ENCODE data around the gene PLEKHM1. TPM values are rescaled to one million over a fixed set of nuclear protein-coding genes. Genes with fewer than 3 reads are reported as not detected.
"Not testable (repeated sequence)": the region's sequence is repeated elsewhere in the genome, so short reads cannot be mapped to it uniquely, and the experiment has no call there.

The PLEKHM1 gene
- total RNA-seq, 1 donor from 2014 or later: 41.7 TPM

- not testable (repeated sequence) for H3K9me3 Mint-ChIP-seq (ENCODE audit: unreplicated experiment); DNase-seq (ENCODE audit: extremely low spot score, unreplicated experiment); H3K27me3 Mint-ChIP-seq (ENCODE audit: unreplicated experiment); H3K27ac Mint-ChIP-seq (ENCODE audit: unreplicated experiment); H3K4me3 Mint-ChIP-seq (ENCODE audit: unreplicated experiment); H3K4me1 Mint-ChIP-seq (ENCODE audit: unreplicated experiment)
- H3K36me3 Mint-ChIP-seq (ENCODE audit: unreplicated experiment): peaks cover 15% of the 10 kb centered on the region
Observed at GRCh38 chr17:45454341-45454740, 36.2 kb downstream of the PLEKHM1 start.

DNA sequence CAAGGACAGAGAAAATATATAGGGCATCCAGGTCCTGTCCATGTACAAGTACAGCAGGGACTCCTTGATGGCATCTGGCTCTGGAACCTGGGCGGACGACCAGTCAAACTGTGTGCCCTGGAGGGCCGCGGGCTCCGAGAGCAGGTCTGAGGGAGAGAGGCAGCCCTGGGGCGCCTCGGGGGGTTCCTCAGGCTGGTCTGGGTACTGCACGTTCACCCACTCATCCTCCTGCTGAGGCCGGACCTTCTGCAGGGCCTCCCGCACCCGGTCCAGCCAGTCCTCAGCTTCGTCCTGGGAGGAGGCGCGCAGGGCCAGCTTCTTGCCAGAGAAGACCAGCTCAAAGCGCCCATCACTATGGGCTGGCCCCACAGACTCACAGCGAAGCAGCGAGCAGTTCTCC is 36.8 kb downstream of the PLEKHM1 start:
- not testable (repeated sequence) for DNase-seq (ENCODE audit: extremely low spot score, unreplicated experiment); H3K27ac Mint-ChIP-seq (ENCODE audit: unreplicated experiment); H3K4me1 Mint-ChIP-seq (ENCODE audit: unreplicated experiment); H3K9me3 Mint-ChIP-seq (ENCODE audit: unreplicated experiment); H3K4me3 Mint-ChIP-seq (ENCODE audit: unreplicated experiment); H3K27me3 Mint-ChIP-seq (ENCODE audit: unreplicated experiment)
- peaks cover 18% of the 10 kb centered on the region for H3K36me3 Mint-ChIP-seq (ENCODE audit: unreplicated experiment)

- H3K4me1 Mint-ChIP-seq (ENCODE audit: unreplicated experiment); DNase-seq (ENCODE audit: extremely low spot score, unreplicated experiment); H3K27me3 Mint-ChIP-seq (ENCODE audit: unreplicated experiment); H3K4me3 Mint-ChIP-seq (ENCODE audit: unreplicated experiment); H3K9me3 Mint-ChIP-seq (ENCODE audit: unreplicated experiment); H3K27ac Mint-ChIP-seq (ENCODE audit: unreplicated experiment): not testable (repeated sequence)
- peaks cover 20% of the 10 kb centered on the region for H3K36me3 Mint-ChIP-seq (ENCODE audit: unreplicated experiment)
Observed at GRCh38 chr17:45453225-45453534, 37.3 kb downstream of the PLEKHM1 start.

DNA sequence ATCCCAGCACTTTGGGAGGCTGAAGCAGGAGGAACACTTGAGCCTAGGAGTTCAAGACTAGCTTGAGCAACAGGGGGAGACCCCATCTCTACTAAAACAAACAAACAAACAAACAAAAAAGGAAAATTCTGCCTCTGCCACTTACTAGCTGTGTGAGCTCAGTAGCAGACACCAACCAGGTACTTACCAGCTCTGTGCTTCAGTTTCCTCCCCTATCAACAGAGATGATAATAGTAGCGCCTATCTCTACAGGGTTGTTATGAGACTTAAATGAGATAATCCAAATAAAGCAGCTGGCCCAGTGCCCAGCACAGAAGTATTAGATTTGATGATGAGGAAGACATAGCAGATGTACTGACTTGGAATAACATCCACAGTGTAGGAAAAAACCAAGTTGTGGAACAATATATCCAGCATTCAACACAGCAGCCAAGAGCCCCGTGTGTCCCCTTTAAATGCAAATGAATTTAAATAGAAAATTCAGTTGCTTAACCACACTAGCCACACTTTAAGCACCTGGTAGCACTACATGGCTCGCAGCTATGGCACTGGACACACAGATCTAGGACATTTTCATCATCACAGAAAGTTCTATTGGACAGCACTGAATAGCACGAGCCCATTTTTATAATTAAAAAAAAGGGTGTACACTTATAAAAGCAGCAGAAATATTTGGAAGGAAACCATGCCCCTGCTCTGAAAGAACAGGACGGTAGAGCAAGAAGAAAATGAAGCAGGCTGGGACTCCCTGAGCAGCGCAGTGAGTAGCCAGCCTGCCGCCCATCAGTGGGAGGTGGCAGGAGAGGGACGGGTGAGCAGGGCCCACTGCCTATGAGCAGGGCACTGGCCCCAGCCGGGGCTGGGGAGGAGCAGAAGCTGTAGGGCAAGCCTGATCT is 37.9 kb downstream of the PLEKHM1 start:
- H3K4me1 Mint-ChIP-seq (ENCODE audit: unreplicated experiment); H3K4me3 Mint-ChIP-seq (ENCODE audit: unreplicated experiment): not testable (repeated sequence)

DNA sequence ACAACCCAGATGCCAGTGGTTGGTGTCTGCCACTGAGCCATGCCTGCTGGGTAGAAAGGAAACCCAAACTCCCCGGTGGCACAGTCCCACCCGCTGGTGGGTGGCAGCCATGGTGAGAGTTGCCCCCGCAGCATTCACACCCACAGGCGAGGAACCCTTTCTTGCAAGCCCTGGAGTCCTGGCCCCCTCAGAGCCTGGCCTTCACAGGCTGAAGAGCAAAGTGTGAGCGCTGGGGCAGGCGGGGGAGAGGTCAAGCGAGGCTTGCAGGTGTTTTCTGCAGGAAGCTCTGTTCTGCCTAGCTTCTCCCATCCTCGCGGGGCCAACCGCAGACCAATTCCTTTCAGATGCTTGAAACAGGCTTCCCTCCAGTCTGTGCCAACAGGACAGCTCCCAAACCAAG is 38.9 kb downstream of the PLEKHM1 start:
- H3K9me3 Mint-ChIP-seq (ENCODE audit: unreplicated experiment); H3K4me3 Mint-ChIP-seq (ENCODE audit: unreplicated experiment); H3K27ac Mint-ChIP-seq (ENCODE audit: unreplicated experiment); H3K4me1 Mint-ChIP-seq (ENCODE audit: unreplicated experiment); H3K27me3 Mint-ChIP-seq (ENCODE audit: unreplicated experiment); DNase-seq (ENCODE audit: extremely low spot score, unreplicated experiment): not testable (repeated sequence)
- H3K36me3 Mint-ChIP-seq (ENCODE audit: unreplicated experiment): peaks cover 23% of the 10 kb centered on the region

More for the DNA sequence above, 37.9 kb downstream of the PLEKHM1 start:
- DNase-seq (ENCODE audit: extremely low spot score, unreplicated experiment); H3K27ac Mint-ChIP-seq (ENCODE audit: unreplicated experiment); H3K27me3 Mint-ChIP-seq (ENCODE audit: unreplicated experiment); H3K9me3 Mint-ChIP-seq (ENCODE audit: unreplicated experiment): not testable (repeated sequence)
- peaks cover 23% of the 10 kb centered on the region for H3K36me3 Mint-ChIP-seq (ENCODE audit: unreplicated experiment)

DNA sequence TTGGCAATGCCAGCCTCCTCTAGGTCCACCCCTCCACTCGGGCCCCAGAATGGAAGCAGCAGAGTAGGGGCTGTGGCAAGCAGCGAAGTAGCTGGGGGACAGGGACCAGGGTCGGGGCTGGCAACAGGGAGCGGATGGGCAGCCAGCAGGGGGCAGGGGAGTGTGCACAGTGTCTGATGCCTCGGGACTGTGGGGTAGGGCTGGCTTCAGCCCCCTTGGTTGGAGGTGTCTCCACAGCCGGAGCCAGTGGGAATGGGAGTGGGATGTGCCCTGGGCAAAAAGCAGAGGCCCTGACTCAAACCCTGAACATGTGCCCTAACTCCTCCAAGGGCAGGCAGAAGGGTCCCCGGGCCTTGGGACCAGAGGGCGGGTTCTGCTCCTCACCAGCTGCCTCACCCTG is 39.4 kb downstream of the PLEKHM1 start:
- no peak overlapping the region for H3K27ac Mint-ChIP-seq (ENCODE audit: unreplicated experiment)
- no peak for TF ChIP-seq CTCF (IDR thresholded peaks at IDR 0.05)
- H3K9me3 Mint-ChIP-seq (ENCODE audit: unreplicated experiment): no peaks in the 10 kb centered on the region
- DNase-seq (ENCODE audit: extremely low spot score, unreplicated experiment): no peak
- H3K27me3 Mint-ChIP-seq (ENCODE audit: unreplicated experiment): no peaks in the 10 kb centered on the region
- no peaks in the 10 kb centered on the region for H3K4me1 Mint-ChIP-seq (ENCODE audit: unreplicated experiment)
- no peak overlapping the region for H3K4me3 Mint-ChIP-seq (ENCODE audit: unreplicated experiment)
- H3K36me3 Mint-ChIP-seq (ENCODE audit: unreplicated experiment): peaks cover 19% of the 10 kb centered on the region

- not testable (repeated sequence) for H3K27me3 Mint-ChIP-seq (ENCODE audit: unreplicated experiment); H3K27ac Mint-ChIP-seq (ENCODE audit: unreplicated experiment); H3K4me1 Mint-ChIP-seq (ENCODE audit: unreplicated experiment); H3K4me3 Mint-ChIP-seq (ENCODE audit: unreplicated experiment); H3K9me3 Mint-ChIP-seq (ENCODE audit: unreplicated experiment); DNase-seq (ENCODE audit: extremely low spot score, unreplicated experiment)
- peaks cover 18% of the 10 kb centered on the region for H3K36me3 Mint-ChIP-seq (ENCODE audit: unreplicated experiment)
Observed at GRCh38 chr17:45449708-45450329, 40.7 kb downstream of the PLEKHM1 start.

DNA sequence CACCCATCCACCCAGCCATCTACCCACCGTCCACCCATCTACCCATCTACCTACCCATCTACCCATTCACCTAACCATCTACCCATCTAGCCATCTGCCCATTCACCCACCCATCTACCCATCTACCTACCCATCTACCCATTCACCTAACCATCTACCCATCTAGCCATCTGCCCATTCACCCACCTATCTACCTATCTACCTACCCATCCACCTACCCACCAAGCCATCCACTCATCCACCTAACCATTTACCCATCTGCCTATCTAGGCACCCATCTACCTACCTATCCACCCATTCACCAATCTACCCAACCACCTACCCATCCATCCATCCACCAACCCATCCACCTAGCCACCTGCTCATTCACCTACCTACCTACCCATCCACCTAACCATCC is 41.3 kb downstream of the PLEKHM1 start:
- H3K4me1 Mint-ChIP-seq (ENCODE audit: unreplicated experiment); H3K27me3 Mint-ChIP-seq (ENCODE audit: unreplicated experiment); DNase-seq (ENCODE audit: extremely low spot score, unreplicated experiment); H3K4me3 Mint-ChIP-seq (ENCODE audit: unreplicated experiment); H3K9me3 Mint-ChIP-seq (ENCODE audit: unreplicated experiment); H3K27ac Mint-ChIP-seq (ENCODE audit: unreplicated experiment): not testable (repeated sequence)
- peaks cover 15% of the 10 kb centered on the region for H3K36me3 Mint-ChIP-seq (ENCODE audit: unreplicated experiment)

- not testable (repeated sequence) for H3K4me1 Mint-ChIP-seq (ENCODE audit: unreplicated experiment); H3K9me3 Mint-ChIP-seq (ENCODE audit: unreplicated experiment); H3K27me3 Mint-ChIP-seq (ENCODE audit: unreplicated experiment); DNase-seq (ENCODE audit: extremely low spot score, unreplicated experiment); H3K27ac Mint-ChIP-seq (ENCODE audit: unreplicated experiment); H3K4me3 Mint-ChIP-seq (ENCODE audit: unreplicated experiment)
- H3K36me3 Mint-ChIP-seq (ENCODE audit: unreplicated experiment): peaks cover 15% of the 10 kb centered on the region
Observed at GRCh38 chr17:45448483-45448882, 42.0 kb downstream of the PLEKHM1 start.

- H3K27me3 Mint-ChIP-seq (ENCODE audit: unreplicated experiment): not testable (repeated sequence)
Observed at GRCh38 chr17:45448066-45448465, 42.5 kb downstream of the PLEKHM1 start.

GRCh38 chr17:45447650-45448049 is 42.9 kb downstream of the PLEKHM1 start:
- not testable (repeated sequence) for DNase-seq (ENCODE audit: extremely low spot score, unreplicated experiment); H3K9me3 Mint-ChIP-seq (ENCODE audit: unreplicated experiment); H3K4me1 Mint-ChIP-seq (ENCODE audit: unreplicated experiment); H3K27ac Mint-ChIP-seq (ENCODE audit: unreplicated experiment); H3K27me3 Mint-ChIP-seq (ENCODE audit: unreplicated experiment); H3K4me3 Mint-ChIP-seq (ENCODE audit: unreplicated experiment)
- peaks cover 15% of the 10 kb centered on the region for H3K36me3 Mint-ChIP-seq (ENCODE audit: unreplicated experiment)

More at GRCh38 chr17:45448066-45448465, 42.5 kb downstream of the PLEKHM1 start:
- H3K27ac Mint-ChIP-seq (ENCODE audit: unreplicated experiment); H3K9me3 Mint-ChIP-seq (ENCODE audit: unreplicated experiment); H3K4me1 Mint-ChIP-seq (ENCODE audit: unreplicated experiment); DNase-seq (ENCODE audit: extremely low spot score, unreplicated experiment); H3K4me3 Mint-ChIP-seq (ENCODE audit: unreplicated experiment): not testable (repeated sequence)
- H3K36me3 Mint-ChIP-seq (ENCODE audit: unreplicated experiment): peaks cover 15% of the 10 kb centered on the region
